Medulla oblongata (tissue), 1 donor: ENCODE data around the gene TMCO6.

Experiments used
- DNase-seq: peaks from one replicate; pipeline ENCODE4 v3.0.0-alpha.2; 2015; ENCODE audit errors: extremely low spot score

Gene TMCO6

DNA sequence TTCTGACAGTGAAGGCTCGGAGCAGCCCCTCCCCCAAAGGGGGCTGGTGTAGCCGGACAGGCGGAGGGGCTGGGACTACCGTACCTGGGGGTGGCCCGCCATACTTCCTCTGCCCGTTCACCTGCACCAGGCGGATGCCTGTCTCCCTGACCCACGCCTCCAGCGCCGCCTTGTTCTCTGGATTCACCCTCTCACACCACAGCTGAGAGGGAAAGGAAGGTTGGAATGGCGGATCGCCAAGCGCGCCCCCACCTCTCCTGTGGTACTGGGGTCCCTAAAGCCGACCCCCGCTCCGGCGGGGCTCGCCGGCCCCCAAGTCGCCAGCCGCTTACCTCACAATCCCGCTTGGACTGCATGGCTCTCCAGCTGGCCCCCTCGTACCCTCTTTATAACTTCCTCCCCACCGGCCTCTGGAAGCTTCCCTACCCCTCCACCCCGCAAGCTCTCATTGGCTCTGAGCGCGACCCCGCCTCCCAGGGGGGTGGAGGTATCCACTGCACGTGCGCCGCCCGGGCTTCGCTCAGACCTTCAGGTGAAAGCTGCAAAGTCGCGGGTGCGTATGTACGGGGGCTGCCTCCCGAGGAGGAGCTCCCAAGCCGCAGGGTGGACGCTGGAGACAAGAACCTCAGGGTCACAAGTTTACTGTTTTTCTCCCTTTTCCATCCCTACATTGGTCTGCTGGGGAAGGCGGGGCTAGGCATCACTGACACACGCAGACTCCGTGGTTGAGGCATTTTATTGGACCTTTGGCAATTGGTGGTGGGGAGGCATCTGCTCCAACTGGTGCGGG lies 34.1 kb downstream of the TMCO6 start, which contains the start of gene DND1:
Gene DND1, minus strand, starts transcription at position 390 of the 790 bp plus-strand sequence. Its CDS starts 34 bp downstream, at position 356.
- no peak for DNase-seq

DNA sequence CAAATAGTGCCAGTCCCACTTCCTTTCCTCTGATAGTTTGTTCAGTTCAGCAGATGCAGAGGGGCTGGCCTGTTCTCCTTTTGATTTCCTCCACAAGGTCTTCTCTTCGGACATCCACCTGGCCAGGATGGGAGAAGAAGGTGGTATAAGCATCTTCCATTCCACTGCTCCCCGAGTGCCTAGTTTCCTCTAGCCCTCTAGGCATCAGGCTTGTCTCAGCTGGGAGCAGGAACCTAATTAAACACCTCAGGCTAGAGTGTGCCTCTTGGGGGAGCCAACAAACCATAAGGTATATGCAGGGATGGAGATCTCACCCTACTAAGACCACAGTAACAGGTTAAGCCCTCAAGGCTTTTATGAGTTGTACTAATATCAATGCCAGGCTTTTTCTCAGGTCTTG lies 35.0 kb downstream of the TMCO6 start:
- DNase-seq: no peak

DNA sequence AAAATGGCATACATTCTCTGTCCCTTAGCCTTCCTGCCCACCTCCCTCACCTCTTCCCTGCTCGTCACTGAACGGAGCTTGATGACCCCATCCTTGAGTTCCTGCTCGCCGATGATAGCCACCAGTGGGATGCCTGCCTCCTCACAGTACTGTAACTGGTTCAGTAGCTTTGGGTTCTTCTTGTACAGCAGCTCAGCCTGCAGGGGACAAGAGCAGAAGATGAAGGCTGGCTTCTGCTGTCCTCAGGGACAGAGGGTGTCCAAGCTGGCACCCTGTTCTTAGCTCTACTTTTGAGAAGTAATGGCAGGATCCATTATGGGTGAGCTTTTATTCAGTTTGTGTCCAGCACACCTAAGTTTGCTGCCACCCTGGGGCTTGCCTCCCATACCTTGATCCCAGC lies 35.4 kb downstream of the TMCO6 start:
- DNase-seq: no peak

DNA sequence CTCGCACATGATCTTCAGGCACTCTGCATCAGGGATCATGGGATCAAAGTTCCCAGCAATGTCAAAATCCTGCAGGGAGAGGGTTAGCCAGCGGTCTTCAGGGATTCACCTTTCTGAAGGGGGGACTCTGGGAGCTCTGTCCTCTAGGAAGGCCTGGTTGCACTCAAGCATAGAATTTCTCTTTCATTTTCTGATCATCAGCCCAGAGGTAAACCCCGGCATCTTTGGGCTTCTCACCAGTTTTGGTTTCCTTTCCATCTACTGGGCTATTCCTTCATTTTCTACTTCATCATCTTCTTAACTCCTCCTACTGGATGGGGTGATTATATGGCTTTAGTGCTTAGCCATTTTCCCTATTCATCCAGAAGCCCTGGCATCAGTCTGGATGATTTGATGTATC lies 38.7 kb downstream of the TMCO6 start:
- no peak for DNase-seq

DNA sequence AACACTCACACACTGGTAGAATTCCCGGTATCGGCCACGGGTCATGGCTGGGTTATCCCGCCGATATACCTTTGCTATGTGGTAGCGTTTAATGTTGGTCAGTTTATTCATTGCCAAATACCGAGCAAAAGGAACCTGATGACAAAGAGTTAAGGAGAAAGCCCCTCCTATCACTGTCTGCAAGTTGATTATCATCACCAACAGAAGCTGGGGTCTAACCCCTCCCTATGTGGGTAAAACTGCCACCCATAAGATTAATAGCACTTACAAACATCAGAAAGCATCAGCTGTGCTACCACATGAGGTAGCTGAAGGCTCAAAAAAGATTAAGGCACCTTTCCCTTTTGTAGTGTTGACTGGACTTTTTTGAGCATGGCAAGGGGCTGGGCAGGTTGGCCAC lies 39.7 kb downstream of the TMCO6 start:
- DNase-seq: no peak

DNA sequence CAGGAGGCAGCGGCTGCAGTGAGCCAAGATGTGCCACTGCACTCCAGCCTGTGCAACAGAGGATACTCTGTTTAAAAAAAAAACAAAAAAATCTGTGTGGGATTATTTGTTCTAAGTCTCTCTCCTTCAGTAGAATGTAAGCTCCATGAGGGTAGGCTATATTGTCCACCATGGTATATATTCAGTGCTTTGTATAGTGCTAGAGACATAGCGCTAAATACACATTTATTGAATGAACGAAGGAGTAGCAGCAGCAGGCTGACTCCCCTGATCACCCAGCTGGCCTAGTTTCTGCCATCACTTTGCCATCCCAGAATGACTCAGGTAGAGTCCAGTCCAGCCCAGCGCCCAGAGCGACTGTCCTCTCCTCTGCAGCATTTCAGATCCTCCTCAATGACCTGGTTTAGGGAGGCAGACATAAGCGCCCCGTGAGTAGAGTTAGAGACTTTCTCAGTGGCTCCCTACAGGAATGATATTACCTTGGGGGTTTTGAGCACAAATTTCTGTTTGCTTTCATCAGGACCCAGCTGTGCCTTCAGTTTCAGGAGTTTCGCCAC lies 51.2 kb downstream of the TMCO6 start:
- no peak for DNase-seq

DNA sequence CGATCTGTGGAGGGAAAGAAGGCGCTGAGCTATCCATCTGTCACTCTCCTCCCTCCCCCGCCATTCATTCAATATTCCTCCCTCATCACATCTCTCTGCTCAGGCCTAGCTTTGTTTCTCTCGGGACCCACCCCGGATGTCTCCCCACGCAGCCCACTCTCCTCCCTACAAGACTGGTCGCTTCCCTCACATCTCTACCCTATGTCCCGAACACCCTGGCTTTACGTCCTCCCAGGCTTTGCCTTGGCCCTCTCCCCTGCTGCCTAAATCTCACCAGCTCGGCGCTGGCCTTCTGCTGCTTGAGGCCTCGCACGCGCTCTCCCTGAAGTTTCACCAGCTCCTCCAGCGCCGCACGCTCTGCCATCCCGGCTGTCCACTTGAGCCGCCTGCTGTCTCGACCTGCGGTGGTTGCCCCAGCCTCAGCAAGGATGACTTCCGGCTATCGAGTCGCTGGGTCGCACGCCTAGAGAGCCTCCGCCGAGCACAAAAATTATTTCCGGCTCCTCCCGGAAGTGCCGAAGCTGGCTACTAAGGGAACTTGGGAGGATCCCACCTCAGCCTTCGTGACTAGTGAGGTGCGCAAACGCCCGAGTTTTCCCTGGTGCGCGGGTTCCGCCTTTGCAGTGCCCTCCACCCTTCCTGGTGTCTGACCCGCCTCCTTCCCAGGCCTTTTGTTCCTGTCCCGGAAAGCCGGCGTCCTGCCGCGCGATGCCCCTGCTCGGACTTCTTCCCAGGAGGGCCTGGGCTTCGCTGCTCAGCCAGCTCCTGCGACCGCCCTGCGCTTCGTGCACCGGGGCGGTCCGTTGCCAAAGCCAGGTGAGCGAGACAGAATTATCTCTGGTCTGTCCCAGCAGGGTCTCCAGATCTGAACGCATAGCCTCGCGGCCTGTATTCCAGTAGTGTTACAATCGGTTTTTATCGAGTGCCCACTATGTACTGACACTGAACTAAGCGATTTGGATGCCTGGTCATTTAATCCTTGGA lies 52.0 kb downstream of the TMCO6 start, which contains the start of the genes HARS1 and HARS2:
Gene HARS1, minus strand, starts transcription at position 430 of the 984 bp plus-strand sequence. Its CDS starts 66 bp downstream, at position 364.
Gene HARS2, plus strand, starts transcription at position 515 of the 984 bp plus-strand sequence. Its CDS starts 194 bp downstream, at position 709.
- peak; percentile 94 for DNase-seq

DNA sequence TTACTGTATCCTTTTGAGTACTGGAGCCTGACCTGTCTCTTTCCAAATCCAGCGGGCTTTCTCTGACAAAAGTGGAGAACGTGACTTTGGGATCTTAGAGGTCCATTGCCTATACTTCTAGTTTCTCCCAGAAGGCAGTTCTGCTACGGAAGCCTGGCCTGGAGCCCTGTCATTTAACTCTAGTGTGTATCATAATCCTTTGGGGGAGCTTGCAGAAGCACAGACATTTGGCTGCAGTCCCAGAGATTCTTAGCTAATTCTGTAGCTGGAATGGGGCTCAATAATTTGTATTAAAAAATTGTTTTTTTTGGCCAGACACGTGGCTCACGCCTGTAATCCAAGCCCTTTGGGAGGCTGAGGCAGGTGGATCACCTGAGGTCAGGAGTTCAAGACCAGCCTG lies 55.0 kb downstream of the TMCO6 start:
- no peak for DNase-seq
